Vagina (tissue), 2 donors: ENCODE results near the gene CYP26A1.

Source experiments
- CTCF ChIP-seq, 3 experiments: fragments of 450-650 bp in 2 of 3; fragments of 200-600 bp in 1 of 3; sonication (generic) in 1 of 3; IDR thresholded peaks; one replicate each; pipeline ENCODE4 v1.5.1; 2017 to 2019; ENCODE audit warnings: antibody characterized with exemption in 3 of 3, mild to moderate bottlenecking in 2 of 3, moderate library complexity in 2 of 3
- POLR2A ChIP-seq, 2 donors: fragments of 450-650 bp; IDR thresholded peaks; one replicate each; pipeline ENCODE4 v1.6.1; 2017; ENCODE audit warnings: antibody characterized with exemption in 2 of 2, mild to moderate bottlenecking in 2 of 2, moderate library complexity in 2 of 2

GRCh38 chr10:93099670-93100069 is 26.0 kb downstream of the CYP26A1 start:
- TF ChIP-seq CTCF (IDR thresholded peaks at IDR 0.05): no peak
- no peak for TF ChIP-seq POLR2A (IDR thresholded peaks at IDR 0.05)
